ENCODE results near the gene CD59. TPM values are rescaled to one million over a fixed set of nuclear protein-coding genes. Genes with fewer than 3 reads are reported as not detected.
"Not testable (repeated sequence)": the region's sequence is repeated elsewhere in the genome, so short reads cannot be mapped to it uniquely, and the experiment has no call there.

The CD59 gene
- total RNA-seq, 1 donor from 2014 or later, result 880 TPM

DNA sequence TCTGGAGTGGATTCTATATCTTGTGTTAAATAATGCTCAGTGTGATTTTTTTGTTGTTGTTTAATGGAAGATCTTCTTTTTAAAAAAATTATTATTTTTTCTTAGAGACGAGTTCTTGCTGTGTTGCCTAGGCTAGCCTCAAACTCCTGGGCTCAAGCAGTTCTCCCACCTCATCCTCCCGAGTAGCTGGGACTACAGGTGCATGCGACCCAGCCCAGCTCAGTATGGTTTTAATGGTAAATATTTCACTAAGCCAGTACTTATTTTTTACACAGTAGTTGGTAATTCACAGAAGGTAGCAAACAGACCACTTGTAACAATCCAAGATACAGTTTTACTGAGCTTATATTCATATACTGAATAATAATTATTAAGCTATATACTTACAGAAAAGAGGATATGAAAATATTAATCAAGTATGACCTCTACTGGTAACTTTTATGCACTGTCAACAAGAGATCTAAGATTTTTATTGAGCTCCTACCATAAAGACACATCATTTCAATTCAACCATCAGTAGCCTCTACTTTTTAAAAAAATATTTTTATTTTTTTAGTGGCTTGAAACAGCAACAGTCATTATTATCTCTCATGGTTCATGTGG, 6.1 kb upstream of the CD59 start:
- no peak for DNase-seq (ENCODE audit: low spot score)

DNA sequence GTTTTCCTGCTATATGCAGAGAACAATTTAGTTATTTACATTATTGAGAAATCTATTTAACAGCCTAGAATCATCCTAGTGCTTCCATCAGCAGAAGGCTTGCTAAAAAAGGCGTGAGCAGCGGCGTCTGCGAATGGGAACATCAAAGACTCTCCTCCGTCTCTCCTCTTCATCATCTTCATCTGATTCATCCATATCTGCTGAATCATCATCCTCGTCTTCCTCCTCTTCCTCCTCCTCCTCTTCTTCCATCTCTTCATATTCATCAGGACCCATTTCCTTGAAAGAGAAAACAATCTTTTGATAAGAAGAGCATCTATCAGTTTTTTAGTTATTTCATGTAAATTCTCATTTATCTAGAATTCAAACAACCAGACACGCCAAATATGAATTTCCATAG, 5.6 kb upstream of the CD59 start:
- DNase-seq (ENCODE audit: low spot score), result no peak

DNA sequence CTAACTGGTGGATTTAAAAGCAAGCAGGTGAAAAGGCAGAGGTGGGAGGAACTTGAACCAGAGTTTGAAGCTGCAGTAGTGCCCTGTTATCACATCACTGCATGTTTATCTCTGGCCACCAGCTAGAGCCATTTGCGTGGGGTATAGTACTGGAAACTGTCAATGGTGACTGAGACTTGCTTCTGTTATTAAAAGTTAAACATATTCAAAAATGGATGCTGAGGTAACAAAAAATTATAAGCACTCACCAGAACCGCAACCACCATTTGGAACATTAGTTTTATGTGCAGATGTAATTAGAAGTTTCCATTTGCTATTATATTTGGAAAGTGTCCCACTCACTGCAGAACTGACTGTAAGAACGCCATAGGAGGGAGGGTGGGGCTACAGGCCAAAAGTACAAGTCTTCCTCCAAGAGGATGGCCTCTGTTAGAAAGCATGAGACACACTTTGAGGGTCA, 1.2 kb upstream of the CD59 start:
- no peak for DNase-seq (ENCODE audit: low spot score)

DNA sequence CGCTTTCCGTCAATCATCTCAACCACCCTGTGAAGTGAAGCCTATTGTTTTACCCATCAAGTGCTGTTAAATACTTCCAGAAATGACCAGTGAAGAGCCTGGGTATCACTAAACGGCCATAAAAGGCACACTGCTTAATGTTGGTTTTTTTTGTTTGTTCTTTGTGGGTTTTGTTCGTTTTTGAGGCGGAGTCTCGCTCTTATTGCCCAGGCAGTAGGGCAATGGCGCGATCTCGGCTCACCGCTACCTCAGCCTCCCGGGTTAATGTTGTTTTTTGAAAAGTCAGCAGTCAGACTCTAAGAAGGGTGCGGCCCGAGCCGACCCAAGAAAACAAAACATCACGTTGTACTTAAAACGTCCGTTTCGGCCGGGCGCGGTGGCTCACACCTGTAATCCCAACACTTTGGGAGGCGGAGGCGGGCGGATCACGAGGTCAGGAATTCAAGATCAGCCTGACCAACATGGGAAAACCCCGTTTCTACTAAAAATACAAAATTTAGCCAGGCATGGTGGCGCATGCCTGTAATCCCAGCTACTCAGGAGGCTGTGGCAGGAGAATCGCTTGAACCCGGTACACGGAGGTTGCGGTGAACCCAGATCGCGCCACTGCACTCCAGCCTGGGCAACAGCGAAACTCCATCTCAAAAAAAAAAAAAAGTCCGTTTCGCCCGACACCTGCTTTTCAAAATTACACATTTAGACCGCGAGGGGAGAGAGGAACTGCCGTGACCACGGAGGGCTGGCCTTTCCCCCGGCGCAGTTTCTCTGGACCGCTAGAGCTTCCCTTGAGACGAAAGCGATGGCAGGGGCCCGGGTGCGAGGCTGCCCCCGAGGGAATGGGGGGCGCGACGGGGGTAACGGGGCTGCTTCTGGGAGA, 714 bp downstream of the CD59 start:
- no peak for DNase-seq (ENCODE audit: low spot score)

DNA sequence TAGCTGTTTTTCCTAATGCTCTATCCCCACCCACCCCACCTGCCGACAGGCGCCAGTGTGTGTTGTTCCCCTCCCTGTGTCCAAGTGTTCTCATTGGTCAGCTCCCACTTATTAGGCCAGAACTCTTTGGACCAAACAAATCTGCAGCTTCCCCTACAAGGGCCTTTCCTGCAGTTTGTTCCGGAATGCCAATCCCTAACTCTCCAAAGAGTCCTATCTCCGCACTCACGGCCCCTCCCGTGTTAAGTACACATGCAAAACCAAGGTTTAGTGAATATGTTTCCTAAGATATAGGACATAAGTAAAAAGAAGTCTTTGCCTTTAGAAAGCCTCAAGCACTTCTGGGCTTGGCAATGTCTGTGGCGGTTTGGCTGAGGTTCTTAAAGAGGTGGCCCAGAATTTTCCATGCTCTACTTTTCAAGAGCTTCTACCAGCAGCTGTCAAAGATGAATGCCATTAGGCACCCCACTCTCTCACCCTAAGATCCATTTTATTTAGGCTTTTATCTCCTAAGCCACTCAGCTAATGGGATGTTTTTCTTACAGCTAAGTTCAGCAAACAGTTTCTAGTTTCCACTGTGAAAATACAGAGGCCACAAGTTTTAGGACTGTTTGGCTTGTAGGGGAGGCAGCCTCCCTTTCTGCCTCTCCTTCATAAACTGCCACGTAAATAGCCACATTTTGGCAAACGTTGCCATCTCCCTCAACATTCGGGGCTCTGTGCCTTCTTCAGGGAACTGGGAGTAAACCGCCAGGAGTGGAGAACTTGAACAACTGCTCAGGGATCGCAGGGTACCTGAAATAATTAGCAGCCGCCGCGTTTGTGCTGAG, 1.6 kb downstream of the CD59 start:
- no peak for DNase-seq (ENCODE audit: low spot score)

DNA sequence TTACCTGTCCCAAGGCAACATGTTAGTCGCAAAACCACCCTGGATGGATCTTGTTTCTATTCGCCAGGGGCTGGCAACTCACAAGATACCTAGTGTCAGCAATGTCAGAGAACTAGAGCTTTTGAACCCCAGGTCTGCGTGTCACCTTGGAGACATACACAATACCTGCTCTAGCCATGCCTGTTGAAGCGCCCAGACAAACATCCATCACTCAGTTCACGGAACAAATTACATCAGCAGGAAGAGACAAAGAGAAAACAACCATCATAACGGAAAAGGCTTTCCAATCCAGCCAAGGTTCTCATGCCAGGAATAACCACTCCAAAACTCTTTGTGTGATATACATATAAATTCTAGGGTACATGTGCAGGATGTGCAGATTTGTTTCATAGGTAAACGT, 2.2 kb downstream of the CD59 start:
- DNase-seq (ENCODE audit: low spot score), result no peak

DNA sequence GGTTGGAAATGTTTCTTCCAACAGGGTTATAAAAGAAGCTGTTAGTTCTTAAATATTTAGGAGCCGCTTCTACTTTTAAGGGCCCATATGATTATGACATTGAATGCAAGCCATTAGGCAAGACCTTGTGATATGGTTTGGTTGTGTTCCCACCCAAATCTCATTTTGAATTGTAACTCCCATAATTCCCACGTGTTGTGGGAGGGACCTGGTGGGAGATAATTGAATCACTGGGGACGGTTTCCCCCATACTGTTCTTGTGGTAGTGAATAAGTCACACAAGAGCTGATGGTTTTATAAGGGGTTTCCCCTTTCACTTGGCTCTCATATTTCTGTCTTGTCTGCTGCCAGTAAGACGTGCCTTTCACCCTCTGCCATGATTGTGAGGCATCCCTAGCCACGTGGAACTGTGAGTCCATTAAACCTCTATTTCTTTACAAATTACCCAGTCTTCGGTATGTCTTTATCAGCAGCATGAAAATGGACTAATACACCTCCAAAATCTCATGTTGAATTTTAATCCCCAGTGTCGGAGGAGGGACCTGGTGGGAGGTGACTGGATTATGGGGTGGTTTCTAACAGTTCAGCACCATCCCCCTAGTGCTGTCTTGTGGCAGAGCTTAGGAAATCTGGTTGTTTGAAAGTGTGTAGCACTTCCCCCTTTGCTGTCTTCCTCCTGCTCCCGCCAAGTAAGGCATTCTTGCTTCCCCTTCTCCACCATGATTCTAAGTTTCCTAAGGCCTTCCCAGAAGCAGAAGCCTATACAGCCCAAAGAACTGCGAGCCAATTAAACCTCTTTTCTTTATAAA, 4.3 kb downstream of the CD59 start:
- no peak for DNase-seq (ENCODE audit: low spot score)

DNA sequence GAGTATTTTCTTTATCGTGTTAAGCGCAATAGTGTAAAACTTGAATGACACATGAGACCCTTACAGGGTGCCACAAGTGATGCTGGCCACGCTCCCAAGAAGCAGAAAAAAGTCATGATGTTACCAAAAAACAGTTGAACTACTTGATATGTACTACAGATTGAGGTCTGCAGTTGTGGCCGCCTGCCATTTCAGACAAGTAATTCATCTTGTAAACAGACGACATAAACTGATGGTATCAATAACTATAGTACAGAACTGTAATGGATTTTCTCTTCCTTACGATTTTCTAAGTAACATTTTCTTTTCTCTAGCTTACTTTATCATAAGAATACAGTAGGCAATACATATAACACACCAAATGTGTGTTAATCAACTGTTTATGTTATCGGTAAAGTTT, 5.5 kb downstream of the CD59 start:
- no peak for DNase-seq (ENCODE audit: low spot score)

DNA sequence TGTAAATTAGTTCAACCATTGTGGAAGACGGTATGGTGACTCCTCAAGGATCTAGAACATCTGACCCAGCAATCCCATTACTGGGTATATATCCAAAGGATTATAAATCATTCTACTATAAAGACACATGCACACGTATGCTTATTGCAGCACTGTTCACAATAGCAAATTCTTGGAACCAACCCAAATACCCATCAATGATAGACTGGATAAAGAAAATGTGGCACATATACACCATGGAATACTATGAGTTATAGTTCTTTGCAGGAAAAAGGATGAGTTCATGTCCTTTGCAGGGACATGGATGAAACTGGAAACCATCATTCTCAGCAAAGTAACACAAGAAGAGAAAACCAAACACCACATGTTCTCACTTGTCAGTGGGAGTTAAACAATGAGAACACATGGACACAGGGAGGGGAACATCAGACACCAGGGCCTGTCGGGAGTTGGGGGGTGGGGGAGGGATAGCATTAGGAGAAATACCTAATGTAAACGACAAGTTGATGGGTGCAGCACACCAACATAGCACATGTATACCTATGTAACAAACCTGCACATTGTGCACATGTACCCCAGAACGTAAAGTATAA, 7.1 kb downstream of the CD59 start:
- not testable (repeated sequence) for DNase-seq (ENCODE audit: low spot score)

DNA sequence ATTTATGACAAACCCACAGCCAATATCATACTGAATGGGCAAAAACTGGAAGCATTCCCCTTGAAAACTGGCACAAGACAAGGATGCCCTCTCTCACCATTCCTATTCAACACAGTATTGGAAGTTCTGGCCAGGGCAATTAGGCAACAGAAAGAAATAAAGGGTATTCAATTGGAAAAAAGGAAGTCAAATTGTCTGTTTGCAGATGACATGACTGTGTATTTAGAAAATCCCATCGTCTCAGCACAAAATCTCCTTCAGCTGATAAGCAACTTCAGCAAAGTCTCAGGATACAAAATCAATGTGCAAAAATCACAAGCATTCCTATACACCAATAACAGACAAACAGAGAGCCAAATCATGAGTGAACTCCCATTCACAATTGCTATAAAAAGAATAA, 8.7 kb downstream of the CD59 start:
- DNase-seq (ENCODE audit: low spot score), result not testable (repeated sequence)

DNA sequence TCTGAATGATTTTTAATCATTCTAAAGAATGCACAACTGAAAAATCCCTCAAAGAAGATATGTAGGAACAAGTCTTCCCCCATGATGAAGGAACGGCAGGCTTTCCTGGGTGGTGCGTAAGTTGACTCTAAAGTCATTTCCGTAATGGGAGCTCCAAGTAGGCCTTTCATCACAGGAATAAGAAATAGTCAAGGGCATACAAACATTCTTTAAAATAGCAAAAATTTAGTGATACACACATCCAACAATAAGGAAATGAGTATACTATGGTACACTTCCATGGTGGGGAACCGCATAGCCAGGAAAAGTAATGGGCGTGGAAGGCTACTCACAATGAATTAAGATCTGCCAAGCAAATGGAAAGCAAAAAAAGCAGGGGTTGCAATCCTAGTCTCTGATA, 10.7 kb downstream of the CD59 start:
- no peak for DNase-seq (ENCODE audit: low spot score)

DNA sequence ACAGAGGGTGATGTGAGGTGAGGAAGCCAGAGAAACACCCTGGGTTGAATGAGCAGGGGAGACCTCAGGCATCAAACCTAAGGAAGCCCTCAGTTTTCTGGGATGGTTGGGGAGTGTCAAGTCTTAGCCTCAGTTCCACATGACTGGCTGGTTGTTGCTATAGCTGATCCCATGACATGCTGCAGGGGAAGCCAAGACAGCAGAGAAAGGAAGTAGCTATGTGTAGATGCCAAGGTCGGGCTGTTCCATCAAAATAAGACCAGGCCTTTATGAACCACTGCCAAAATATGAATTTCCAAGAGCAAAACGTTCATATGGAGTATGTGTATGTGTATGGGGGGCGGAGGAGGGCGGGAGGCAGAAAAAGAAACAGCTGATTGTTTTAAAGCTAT, 11.6 kb downstream of the CD59 start:
- peak; percentile 62 for DNase-seq (ENCODE audit: low spot score)

DNA sequence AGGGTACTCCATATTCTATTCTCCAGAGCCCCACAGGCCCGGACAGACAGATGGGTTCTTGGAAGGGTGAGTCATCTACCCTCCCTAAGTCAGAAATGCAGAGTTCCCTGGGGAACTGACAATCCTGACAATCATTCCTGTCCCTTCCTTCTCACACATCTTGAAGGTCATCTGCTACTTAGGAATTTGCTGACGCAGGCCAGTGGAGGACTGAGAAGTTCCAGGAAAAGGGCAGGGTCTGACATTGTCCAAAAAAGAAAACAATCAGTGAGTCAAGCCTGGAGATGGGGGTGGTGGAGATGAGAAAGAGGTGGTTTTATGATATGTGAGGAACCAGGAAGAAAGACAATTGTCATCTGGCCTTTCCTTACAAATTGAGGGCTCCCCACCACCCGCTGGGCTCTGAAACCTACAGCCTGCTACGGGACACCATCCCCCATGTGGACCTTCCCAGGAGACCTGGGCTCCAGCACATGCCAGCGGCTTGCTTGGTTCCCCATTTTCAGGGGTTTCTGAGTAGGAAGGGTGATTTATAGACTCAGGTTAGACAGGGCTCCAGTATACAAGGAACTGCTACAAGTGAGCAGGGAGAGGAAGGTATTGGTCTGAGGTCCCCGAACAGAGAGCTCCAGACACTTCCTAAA, 12.9 kb downstream of the CD59 start:
- no peak for DNase-seq (ENCODE audit: low spot score)

DNA sequence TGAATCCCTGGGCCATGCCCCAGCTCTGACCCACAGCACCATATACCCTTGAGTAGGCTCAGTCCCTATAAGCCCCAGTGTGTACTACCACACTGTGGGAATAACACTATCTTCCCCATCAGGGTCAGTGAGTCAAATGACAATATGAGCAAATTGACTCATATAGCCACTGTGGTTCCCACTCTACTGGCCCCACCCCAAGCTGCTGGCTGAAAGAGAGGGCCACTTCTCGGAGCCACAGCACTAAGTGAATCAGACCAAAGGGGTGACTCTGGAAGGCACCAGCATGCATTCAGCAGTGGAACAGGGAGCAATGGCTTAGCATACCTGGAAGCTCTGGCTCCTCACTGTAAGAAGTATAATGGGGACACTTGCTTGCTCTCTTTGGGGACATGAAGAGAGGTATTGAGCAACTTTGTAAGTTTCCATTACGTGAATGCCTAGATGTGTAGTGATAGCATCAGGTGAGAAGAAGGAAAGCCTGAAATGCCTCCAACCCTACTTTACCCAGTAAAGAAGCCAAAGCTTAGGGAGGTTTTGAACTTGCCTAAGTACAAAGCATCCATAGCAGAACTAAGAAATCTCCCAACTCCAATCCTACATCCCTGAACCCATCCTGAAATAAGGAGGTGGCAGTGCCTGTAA, 13.5 kb downstream of the CD59 start:
- DNase-seq (ENCODE audit: low spot score), result no peak

DNA sequence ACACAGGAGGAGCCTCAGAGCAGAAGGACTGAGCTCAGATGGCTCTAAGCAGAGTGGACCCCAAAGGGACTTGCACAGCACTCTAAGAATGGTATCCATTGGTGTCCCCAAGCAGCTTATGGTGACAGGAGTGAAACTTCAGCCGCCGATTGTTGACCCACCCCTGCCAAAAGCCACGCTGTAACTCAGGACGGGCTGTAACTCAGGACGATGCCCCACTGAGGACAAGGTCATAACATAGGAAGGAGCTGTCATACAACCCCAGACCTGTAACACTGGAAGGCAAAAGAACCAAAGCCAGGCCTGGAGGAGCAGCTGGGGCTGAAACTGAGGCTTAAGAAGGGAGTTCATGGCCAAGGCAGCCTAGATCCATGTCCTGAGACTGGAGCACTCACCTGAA, 14.2 kb downstream of the CD59 start:
- no peak for DNase-seq (ENCODE audit: low spot score)

DNA sequence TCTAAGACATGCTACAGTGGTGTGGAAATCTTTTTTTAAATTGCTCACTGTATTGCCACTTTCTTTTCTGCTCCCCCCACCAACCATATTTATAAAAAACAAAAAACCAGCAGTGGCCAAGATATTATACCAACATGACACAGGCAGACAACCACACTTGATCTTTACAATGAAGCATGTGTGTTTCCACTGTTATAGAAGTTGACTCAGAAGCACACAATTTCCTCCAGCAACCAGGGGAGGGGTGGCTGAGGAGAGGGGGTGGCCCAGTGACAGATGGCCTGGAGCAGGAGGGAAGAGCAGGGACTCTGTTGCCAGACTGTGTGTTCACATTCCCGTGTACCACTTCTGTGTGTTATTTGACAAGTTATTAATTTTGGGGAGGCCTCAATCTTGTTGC, 14.8 kb downstream of the CD59 start:
- DNase-seq (ENCODE audit: low spot score), result no peak

DNA sequence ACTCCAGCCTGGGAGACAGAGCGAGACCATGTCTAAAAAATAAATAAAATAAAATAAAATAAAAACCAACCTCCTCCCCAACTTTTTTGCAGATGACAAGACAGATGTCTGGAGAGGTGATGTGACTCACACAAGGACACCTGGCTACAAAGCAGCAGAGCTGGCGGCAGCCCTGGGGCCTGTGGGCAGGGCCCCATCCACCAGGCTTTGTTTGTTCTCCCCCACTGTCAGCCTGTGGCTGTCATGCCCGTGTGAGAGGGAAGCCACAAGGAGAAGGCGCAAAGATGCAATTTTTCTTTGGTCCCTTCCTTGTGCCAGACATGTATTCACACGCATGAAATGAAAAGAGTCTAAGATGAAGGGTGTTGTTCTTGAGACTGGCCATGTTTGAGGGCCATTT, 16.6 kb downstream of the CD59 start:
- DNase-seq (ENCODE audit: low spot score), result no peak

DNA sequence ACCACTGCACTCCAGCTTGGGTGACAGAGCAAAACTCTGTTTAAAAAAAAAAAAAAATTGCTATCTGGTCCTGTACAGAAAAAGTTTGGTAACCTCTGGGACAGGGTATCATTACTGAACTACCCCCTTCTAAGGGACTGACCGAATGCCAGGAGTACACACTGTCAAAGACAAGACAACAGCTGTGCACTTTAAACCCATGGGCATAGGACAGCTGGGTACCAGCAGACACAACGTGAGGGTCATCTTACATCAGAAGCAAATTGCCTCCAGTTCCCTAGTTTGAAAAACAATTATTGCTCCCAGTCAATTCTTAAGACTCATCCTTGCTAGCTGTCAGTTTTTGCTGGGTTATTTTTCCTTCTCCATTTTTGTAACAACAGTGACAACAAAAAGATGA, 17.8 kb downstream of the CD59 start:
- no peak for DNase-seq (ENCODE audit: low spot score)

DNA sequence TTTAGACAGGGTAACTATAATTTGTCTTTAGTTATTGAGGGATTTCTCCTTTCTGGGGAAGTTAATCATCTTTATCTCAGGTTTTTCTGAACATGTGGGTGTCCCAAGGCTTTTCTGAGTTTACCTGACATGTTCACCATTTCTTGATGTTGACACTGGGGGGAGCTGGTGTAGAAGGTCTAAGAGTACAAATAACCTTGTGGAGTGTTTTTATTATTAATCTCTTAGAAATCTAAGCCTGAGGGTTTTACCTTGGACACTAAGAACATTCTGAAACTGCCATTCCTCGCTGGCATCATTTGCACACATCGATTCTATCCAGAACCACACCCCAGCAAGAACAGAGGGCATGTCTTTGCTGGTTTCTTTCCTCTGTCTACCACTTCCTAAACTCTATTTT, 20.0 kb downstream of the CD59 start:
- no peak for DNase-seq (ENCODE audit: low spot score)

DNA sequence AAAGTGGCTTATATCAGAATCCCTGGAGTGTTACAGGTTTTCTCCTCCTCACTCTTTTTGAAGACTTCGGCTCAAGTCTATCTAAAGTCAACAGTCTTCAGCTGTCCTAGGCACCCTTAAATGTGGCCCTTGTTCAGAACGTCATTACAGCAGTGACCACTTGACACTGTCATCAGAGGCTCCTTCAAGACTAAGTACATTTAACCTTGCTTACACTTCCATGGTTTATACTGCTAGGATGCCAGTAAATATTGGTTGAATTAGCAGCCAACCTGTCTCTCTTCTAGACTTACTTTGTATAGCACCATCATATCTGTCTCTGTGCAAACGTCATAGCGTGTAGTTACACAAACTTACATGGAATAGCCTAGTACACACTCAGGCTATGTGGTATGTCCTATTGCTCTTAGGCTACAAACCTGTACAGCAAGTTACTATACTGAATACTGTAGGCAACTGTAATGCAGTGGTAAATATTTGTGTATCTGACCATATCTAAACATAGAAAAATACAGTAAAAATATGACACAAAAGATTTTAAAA, 22.3 kb downstream of the CD59 start:
- DNase-seq (ENCODE audit: low spot score), result no peak
